Subcutaneous adipose tissue (tissue), 4 donors: ENCODE measurements around the gene MAGI2. TPM values are rescaled to one million over a fixed set of nuclear protein-coding genes. Genes with fewer than 3 reads are reported as not detected.

Source experiments
- total RNA-seq, 4 donors: library from RNA; depleted of rRNA; stranded (reverse); fragments of >200 nt; gene quantifications; one replicate each; pipeline ENCODE4 v1.1.0, GENCODE V29; 2016
- TF ChIP-seq, protein P1 (sequence below): fragments of 450-650 bp; IDR thresholded peaks from one replicate; pipeline ENCODE4 v1.5.1; 2016; ENCODE audit warnings: low read depth, mild to moderate bottlenecking, control low read depth, antibody characterized with exemption, moderate library complexity

MAGI2 gene
- total RNA-seq, 4 donors from 2014 or later, result 13.7 to 22.9 (median 17.7) TPM

DNA sequence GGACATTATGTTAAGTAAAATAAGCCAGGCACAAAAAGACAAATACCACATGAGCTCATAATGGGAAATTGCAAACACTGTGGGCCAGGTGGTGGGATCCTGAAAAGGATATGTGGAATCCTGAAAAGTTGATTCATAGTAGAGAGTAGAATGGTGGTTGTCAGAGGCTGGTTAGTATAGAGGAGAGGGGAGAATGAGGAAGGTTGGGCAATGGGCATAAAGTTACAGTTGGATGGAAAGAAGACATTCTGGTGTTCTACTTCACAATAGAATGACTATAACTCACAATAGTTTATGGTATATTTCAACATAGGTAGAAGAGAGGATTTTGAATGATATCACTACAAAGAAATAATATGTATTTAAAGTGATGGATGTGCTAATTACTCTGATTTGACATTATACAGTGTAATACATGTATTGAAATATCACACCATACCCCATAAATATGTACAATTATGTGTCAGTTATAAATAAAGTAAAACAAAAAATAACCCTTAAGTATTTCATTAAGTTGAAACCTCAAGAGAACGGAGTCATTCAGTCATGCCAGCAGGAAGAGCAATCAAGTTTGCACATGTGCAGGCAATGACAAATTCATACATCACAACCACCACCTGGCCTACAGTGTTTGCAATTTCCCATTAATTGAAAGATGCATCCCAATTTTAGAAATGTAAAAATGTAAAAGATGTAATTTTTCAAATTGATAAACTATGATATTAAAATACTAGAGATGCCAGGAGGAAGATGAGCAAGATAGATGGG, 156.7 kb downstream of the MAGI2 start:
- TF ChIP-seq, protein P1, sequence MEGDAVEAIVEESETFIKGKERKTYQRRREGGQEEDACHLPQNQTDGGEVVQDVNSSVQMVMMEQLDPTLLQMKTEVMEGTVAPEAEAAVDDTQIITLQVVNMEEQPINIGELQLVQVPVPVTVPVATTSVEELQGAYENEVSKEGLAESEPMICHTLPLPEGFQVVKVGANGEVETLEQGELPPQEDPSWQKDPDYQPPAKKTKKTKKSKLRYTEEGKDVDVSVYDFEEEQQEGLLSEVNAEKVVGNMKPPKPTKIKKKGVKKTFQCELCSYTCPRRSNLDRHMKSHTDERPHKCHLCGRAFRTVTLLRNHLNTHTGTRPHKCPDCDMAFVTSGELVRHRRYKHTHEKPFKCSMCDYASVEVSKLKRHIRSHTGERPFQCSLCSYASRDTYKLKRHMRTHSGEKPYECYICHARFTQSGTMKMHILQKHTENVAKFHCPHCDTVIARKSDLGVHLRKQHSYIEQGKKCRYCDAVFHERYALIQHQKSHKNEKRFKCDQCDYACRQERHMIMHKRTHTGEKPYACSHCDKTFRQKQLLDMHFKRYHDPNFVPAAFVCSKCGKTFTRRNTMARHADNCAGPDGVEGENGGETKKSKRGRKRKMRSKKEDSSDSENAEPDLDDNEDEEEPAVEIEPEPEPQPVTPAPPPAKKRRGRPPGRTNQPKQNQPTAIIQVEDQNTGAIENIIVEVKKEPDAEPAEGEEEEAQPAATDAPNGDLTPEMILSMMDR, result no peak

DNA sequence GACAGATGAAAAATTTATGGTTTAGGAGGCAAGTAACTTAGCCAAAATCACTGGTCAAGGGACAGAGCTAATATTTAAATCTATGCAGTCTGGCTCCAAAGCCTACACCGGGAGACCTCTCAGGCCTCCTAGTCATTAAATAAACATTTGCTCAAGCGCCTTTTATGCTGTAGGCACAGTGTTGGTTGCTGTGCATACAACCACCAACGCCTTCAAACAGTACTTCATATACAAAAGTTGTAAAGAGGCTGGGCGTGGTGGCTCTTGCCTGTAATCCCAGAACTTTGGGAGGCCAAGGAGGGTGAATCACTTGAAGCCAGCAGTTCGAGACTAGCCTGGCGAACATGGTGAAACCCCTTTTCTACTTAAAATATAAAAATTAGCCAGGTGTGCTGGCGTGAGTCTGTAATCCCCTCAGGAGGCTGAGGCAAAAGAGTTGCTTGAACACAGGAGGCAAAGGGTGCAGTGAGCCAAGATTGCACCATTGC, 159.8 kb downstream of the MAGI2 start:
- TF ChIP-seq, protein P1, result no peak

- TF ChIP-seq, protein P1, result no peak
These were observed 160.6 kb downstream of the MAGI2 start for GRCh38 chr7:79292834-79293233.

- TF ChIP-seq, protein P1, result no peak
These were observed 162.0 kb downstream of the MAGI2 start for GRCh38 chr7:79291498-79291865.

DNA sequence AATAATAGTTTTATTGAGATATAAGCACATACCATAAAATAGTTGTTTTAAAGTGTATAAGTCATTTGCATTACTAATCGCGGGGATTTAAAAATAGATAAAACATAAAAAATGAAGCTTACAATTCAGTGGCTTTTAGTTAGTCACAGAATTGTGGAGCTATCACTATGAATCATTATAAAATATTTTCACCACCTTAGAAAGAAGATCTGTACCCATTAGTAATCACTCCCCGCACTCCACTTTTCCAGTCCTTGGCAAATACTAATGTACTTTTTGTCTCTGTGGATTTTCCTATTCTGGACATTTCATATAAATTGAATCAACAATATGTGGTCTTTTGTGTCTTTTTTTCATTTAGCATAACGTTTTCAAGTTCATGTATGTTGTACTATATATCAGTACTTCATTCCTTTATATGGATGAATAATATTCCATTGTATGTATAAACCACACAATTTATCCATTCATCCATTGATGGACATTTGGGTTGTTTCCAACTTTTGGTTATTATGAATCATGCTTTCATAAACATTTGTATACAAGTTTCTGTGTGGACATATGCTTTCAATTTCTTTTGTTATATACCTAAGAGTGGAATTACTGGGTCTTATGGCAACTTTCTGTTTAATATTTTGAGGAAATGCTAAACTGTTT, 162.5 kb downstream of the MAGI2 start:
- TF ChIP-seq, protein P1, result no peak

- TF ChIP-seq, protein P1, result no peak
These were observed 163.1 kb downstream of the MAGI2 start for GRCh38 chr7:79290398-79290797.

- TF ChIP-seq, protein P1, result no peak
These were observed 164.8 kb downstream of the MAGI2 start for GRCh38 chr7:79288655-79289054.
